HEK293 (cell line): ENCODE data around the gene BORA.

Experiments
- CTCF ChIA-PET: fragments of 350-600 bp; formaldehyde crosslinking; extraction: SDS; loops from one replicate; lab custom pipeline; 2021; ENCODE audit warnings: antibody characterized with exemption; lab: Yijun Ruan, JAX
- POLR2A ChIA-PET: fragments of 300-600 bp; formaldehyde crosslinking; extraction: SDS; loops from one replicate; lab custom pipeline; 2020; ENCODE audit warnings: antibody characterized with exemption, inconsistent platforms; lab: Yijun Ruan, JAX
- H3K27ac ChIP-seq: fragments of 200-500 bp; sonication (Bioruptor generic); 2 replicates; pipeline ENCODE4 v1.5.1; 2014; ENCODE audit warnings: low read depth, low read length, control low read depth, inconsistent platforms; ENCODE audit errors: extremely low read depth
- H3K36me3 ChIP-seq, 2 experiments: fragments of 200-500 bp in 1 of 2; sonication (Bioruptor generic) in 1 of 2; 1 replicate in 1 of 2; 2 replicates in 1 of 2; pipeline ENCODE4 v1.5.1; 2014 to 2017; ENCODE audit warnings: inconsistent platforms in 2 of 2, low read length in 2 of 2; ENCODE audit not compliant: control insufficient read depth in 2 of 2, insufficient read depth in 1 of 2
- H3K4me1 ChIP-seq: fragments of 200-500 bp; sonication (Bioruptor generic); 2 replicates; pipeline ENCODE4 v1.5.1; 2014; ENCODE audit warnings: mild to moderate bottlenecking, low read length, inconsistent platforms; ENCODE audit not compliant: control insufficient read depth, insufficient read depth
- H3K4me3 ChIP-seq: 2 replicates; pipeline ENCODE4 v1.5.1; 2011; ENCODE audit warnings: low read depth, mild to moderate bottlenecking, control low read depth, low read length, moderate library complexity
- H3K9me3 ChIP-seq: fragments of 200-500 bp; sonication (Bioruptor generic); 2 replicates; pipeline ENCODE4 v1.5.1; 2014; ENCODE audit warnings: low read depth, low read length, inconsistent platforms; ENCODE audit not compliant: control insufficient read depth, insufficient read depth
- FEZF1 ChIP-seq: fragments of 450-650 bp; formaldehyde crosslinking; IDR thresholded peaks from 2 replicates; pipeline ENCODE4 v1.5.1; 2016; ENCODE audit warnings: missing biosample characterization, missing genetic modification characterization
- GLIS1 ChIP-seq: fragments of 450-650 bp; formaldehyde crosslinking; IDR thresholded peaks from 2 replicates; pipeline ENCODE4 v1.5.1; 2016; ENCODE audit warnings: missing biosample characterization, missing genetic modification characterization
- GLIS2 ChIP-seq: fragments of 450-650 bp; formaldehyde crosslinking; IDR thresholded peaks from 2 replicates; pipeline ENCODE4 v1.5.1; 2016; ENCODE audit warnings: missing biosample characterization, missing genetic modification characterization
- PATZ1 ChIP-seq: fragments of 450-650 bp; formaldehyde crosslinking; IDR thresholded peaks from 2 replicates; pipeline ENCODE4 v1.5.1; 2016; ENCODE audit warnings: missing biosample characterization, missing genetic modification characterization
- PRDM1 ChIP-seq: fragments of 450-650 bp; formaldehyde crosslinking; IDR thresholded peaks from 2 replicates; pipeline ENCODE4; 2016; ENCODE audit warnings: missing biosample characterization, missing genetic modification characterization
- PRDM4 ChIP-seq: fragments of 450-650 bp; formaldehyde crosslinking; IDR thresholded peaks from 2 replicates; pipeline ENCODE4 v1.5.1; 2017; ENCODE audit warnings: missing biosample characterization, missing genetic modification characterization
- SP7 ChIP-seq: fragments of 450-650 bp; formaldehyde crosslinking; IDR thresholded peaks from 2 replicates; pipeline ENCODE4 v1.5.1; 2016; ENCODE audit warnings: missing biosample characterization, missing genetic modification characterization
- ZBTB21 ChIP-seq: fragments of 450-650 bp; formaldehyde crosslinking; IDR thresholded peaks from 2 replicates; pipeline ENCODE4 v1.5.1; 2017; ENCODE audit warnings: missing biosample characterization, missing genetic modification characterization
- ZBTB8A ChIP-seq: fragments of 450-650 bp; formaldehyde crosslinking; IDR thresholded peaks from 2 replicates; pipeline ENCODE4 v1.5.1; 2016; ENCODE audit warnings: missing biosample characterization, missing genetic modification characterization
- ZFP37 ChIP-seq: fragments of 450-650 bp; formaldehyde crosslinking; IDR thresholded peaks from 2 replicates; pipeline ENCODE4 v1.5.1; 2016; ENCODE audit warnings: missing biosample characterization, missing genetic modification characterization
- ZNF140 ChIP-seq: fragments of 450-650 bp; formaldehyde crosslinking; IDR thresholded peaks from 2 replicates; pipeline ENCODE4 v1.5.1; 2016; ENCODE audit warnings: missing biosample characterization, missing genetic modification characterization
- ZNF16 ChIP-seq: fragments of 450-650 bp; formaldehyde crosslinking; IDR thresholded peaks from 2 replicates; pipeline ENCODE4 v1.5.1; 2016; ENCODE audit warnings: low read depth, missing biosample characterization, missing genetic modification characterization
- ZNF169 ChIP-seq: fragments of 450-650 bp; formaldehyde crosslinking; IDR thresholded peaks from 2 replicates; pipeline ENCODE4 v1.5.1; 2016; ENCODE audit warnings: missing biosample characterization, missing genetic modification characterization
- ZNF2 ChIP-seq: fragments of 450-650 bp; formaldehyde crosslinking; IDR thresholded peaks from 2 replicates; pipeline ENCODE4 v1.5.1; 2016; ENCODE audit warnings: missing biosample characterization, missing genetic modification characterization
- ZNF26 ChIP-seq: fragments of 450-650 bp; formaldehyde crosslinking; IDR thresholded peaks from 2 replicates; pipeline ENCODE4 v1.5.1; 2016; ENCODE audit warnings: missing biosample characterization, missing genetic modification characterization
- ZNF391 ChIP-seq: fragments of 450-650 bp; formaldehyde crosslinking; IDR thresholded peaks from 2 replicates; pipeline ENCODE4 v1.5.1; 2016; ENCODE audit warnings: low read depth, missing biosample characterization, missing genetic modification characterization, borderline replicate concordance
- ZNF423 ChIP-seq: fragments of 450-650 bp; formaldehyde crosslinking; IDR thresholded peaks from 2 replicates; pipeline ENCODE4 v1.5.1; 2016; ENCODE audit warnings: missing biosample characterization, missing genetic modification characterization
- ZNF501 ChIP-seq: fragments of 450-650 bp; formaldehyde crosslinking; IDR thresholded peaks from 2 replicates; pipeline ENCODE4 v1.5.1; 2016; ENCODE audit warnings: missing biosample characterization, missing genetic modification characterization
- ZNF549 ChIP-seq: fragments of 450-650 bp; IDR thresholded peaks from 2 replicates; pipeline ENCODE4 v1.5.1; 2018; ENCODE audit warnings: missing biosample characterization, missing genetic modification characterization, mild to moderate bottlenecking, inconsistent platforms, moderate library complexity
- ZNF580 ChIP-seq: fragments of 450-650 bp; formaldehyde crosslinking; IDR thresholded peaks from 2 replicates; pipeline ENCODE4 v1.5.1; 2016; ENCODE audit warnings: missing biosample characterization, missing genetic modification characterization
- ZNF660 ChIP-seq: fragments of 450-650 bp; IDR thresholded peaks from 2 replicates; pipeline ENCODE4 v1.5.1; 2018; ENCODE audit warnings: missing biosample characterization, mild to moderate bottlenecking, missing genetic modification characterization
- ZNF701 ChIP-seq: fragments of 450-650 bp; formaldehyde crosslinking; IDR thresholded peaks from 2 replicates; pipeline ENCODE4 v1.5.1; 2016; ENCODE audit warnings: missing biosample characterization, missing genetic modification characterization
- ZNF830 ChIP-seq: fragments of 450-650 bp; IDR thresholded peaks from 2 replicates; pipeline ENCODE4 v1.5.0; 2018; ENCODE audit warnings: missing biosample characterization, missing genetic modification characterization, low read depth, mild to moderate bottlenecking, moderate library complexity
- TF ChIP-seq, protein P1 (sequence below): fragments of 450-650 bp; formaldehyde crosslinking; IDR thresholded peaks from 2 replicates; pipeline ENCODE4 v1.5.1; 2016; ENCODE audit warnings: missing biosample characterization, missing genetic modification characterization
- TF ChIP-seq, protein P2 (sequence below): fragments of 450-650 bp; formaldehyde crosslinking; IDR thresholded peaks from 2 replicates; pipeline ENCODE4 v1.5.1; 2016; ENCODE audit warnings: missing biosample characterization, missing genetic modification characterization

Gene BORA

GRCh38 chr13:72774019-72774418 lies 46.3 kb downstream of the BORA start:
- CTCF ChIA-PET = interaction anchor here (0.6 kb wide), 1 partner anchor 526 kb away, joined by 3 read pairs; no protein-coding TSS in a partner anchor
- peaks cover 18 to 93% of the 10 kb centered on the region in 2 experiments for H3K36me3 ChIP-seq

GRCh38 chr13:72781451-72782439 lies 54.0 kb downstream of the BORA start, which contains the start of the genes DIS3 and PIBF1:
Gene DIS3 (minus strand): TSS chr13:72781900. CDS start chr13:72781832, 68 bp downstream.
Gene PIBF1 (plus strand): TSS chr13:72782133. CDS start chr13:72783470, 1,337 bp downstream.
- H3K36me3 ChIP-seq = peaks cover 7 to 52% of the 10 kb centered on the region in 2 experiments
- peak within 1 kb of the TSS; percentile 62; the same call in 1 of the 2 replicates for H3K27ac ChIP-seq
- H3K9me3 ChIP-seq = no peaks in the 10 kb centered on the region
- H3K4me1 ChIP-seq = no peaks in the 10 kb centered on the region
- ChIA-PET POLR2A (no interaction called here), CTCF (no interaction called here)
- H3K4me3 ChIP-seq = peak within 1 kb of the TSS; percentile 96
- no peak for TF ChIP-seq ZBTB21
- TF ChIP-seq, protein P1, sequence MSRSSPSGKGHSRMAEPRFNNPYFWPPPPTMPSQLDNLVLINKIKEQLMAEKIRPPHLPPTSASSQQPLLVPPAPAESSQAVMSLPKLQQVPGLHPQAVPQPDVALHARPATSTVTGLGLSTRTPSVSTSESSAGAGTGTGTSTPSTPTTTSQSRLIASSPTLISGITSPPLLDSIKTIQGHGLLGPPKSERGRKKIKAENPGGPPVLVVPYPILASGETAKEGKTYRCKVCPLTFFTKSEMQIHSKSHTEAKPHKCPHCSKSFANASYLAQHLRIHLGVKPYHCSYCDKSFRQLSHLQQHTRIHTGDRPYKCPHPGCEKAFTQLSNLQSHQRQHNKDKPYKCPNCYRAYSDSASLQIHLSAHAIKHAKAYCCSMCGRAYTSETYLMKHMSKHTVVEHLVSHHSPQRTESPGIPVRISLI (tag by site-specific recombination) = no peak
- TF ChIP-seq ZBTB8A (tag by site-specific recombination) = no peak; the same call in 1 of the 2 replicates
- TF ChIP-seq, protein P2, sequence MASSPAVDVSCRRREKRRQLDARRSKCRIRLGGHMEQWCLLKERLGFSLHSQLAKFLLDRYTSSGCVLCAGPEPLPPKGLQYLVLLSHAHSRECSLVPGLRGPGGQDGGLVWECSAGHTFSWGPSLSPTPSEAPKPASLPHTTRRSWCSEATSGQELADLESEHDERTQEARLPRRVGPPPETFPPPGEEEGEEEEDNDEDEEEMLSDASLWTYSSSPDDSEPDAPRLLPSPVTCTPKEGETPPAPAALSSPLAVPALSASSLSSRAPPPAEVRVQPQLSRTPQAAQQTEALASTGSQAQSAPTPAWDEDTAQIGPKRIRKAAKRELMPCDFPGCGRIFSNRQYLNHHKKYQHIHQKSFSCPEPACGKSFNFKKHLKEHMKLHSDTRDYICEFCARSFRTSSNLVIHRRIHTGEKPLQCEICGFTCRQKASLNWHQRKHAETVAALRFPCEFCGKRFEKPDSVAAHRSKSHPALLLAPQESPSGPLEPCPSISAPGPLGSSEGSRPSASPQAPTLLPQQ (tag by site-specific recombination) = no peak
- TF ChIP-seq PRDM1 (tag by site-specific recombination) = peak; percentile 27; the same call in 1 of the 2 replicates
- TF ChIP-seq ZNF830 = no peak
- no peak for TF ChIP-seq ZNF423 (tag by site-specific recombination)
- TF ChIP-seq ZNF549 (tag by site-specific recombination) = no peak
- TF ChIP-seq PRDM4 = no peak
- TF ChIP-seq ZNF140 = no peak
- no peak for TF ChIP-seq FEZF1 (tag by site-specific recombination)
- TF ChIP-seq ZNF701 (tag by site-specific recombination) = no peak
- no peak for TF ChIP-seq ZNF580
- no peak for TF ChIP-seq ZNF501
- peak; percentile 18; the same call in 1 of the 2 replicates for TF ChIP-seq ZNF391 (tag by site-specific recombination)
- TF ChIP-seq GLIS2 (tag by site-specific recombination) = peak; percentile 18; the same call in 1 of the 2 replicates
- TF ChIP-seq PATZ1 (tag by site-specific recombination) = no peak
- TF ChIP-seq SP7 (tag by site-specific recombination) = 0 out of 2 replicates have a peak, but pooled peaks have one; percentile 29
- no peak for TF ChIP-seq ZNF169
- 0 out of 2 replicates have a peak, but pooled peaks have one; percentile 17 for TF ChIP-seq ZNF660 (tag by site-specific recombination)
- TF ChIP-seq GLIS1 (tag by site-specific recombination) = peak; percentile 71
- no peak for TF ChIP-seq ZNF16 (tag by site-specific recombination)
- TF ChIP-seq ZNF26 = no peak
- 0 out of 2 replicates have a peak, but pooled peaks have one; percentile 23 for TF ChIP-seq ZNF2 (tag by site-specific recombination)

More at GRCh38 chr13:72774019-72774418, 46.3 kb downstream of the BORA start:
- POLR2A ChIA-PET = no interaction called here
- no peak for TF ChIP-seq ZFP37 (tag by site-specific recombination)
- Histone ChIP-seq H3K9me3 (no peaks in the 10 kb centered on the region), H3K27ac (no peak overlapping the region), H3K4me1 (no peaks in the 10 kb centered on the region), H3K4me3 (no peak overlapping the region)
